ENCODE data around the gene CPSF3. TPM values are rescaled to one million over a fixed set of nuclear protein-coding genes. Genes with fewer than 3 reads are reported as not detected.

CPSF3 gene
- total RNA-seq, 1 donor from 2014 or later = 199 TPM

- Histone ChIP-seq H3K4me1 (no peaks in the 10 kb centered on the region), H3K4me2 (no peak overlapping the region), H3K79me2 (ENCODE audit: low read depth) (no peaks in the 10 kb centered on the region), H3K27ac (no peak overlapping the region), H3K9me3 (ENCODE audit: low read depth) (no peaks in the 10 kb centered on the region), H3K27me3 (no peaks in the 10 kb centered on the region), H2AFZ (replicated peaks) (no peak overlapping the region), H4K20me1 (ENCODE audit: low read depth) (no peaks in the 10 kb centered on the region), H3F3A (ENCODE audit: low read depth) (no peaks in the 10 kb centered on the region), H3K9ac (no peak overlapping the region), H3K36me3 (no peaks in the 10 kb centered on the region), H3K4me3 (no peak overlapping the region)
- TF ChIP-seq EZH2phosphoT487 (IDR thresholded peaks at IDR 0.05) (no peak), EZH2 (IDR thresholded peaks at IDR 0.05) (no peak), CTCF (IDR thresholded peaks at IDR 0.05) (no peak)
- DNase-seq (ENCODE audit: low spot score) = no peak
- Mint-ChIP-seq H3K27ac (peak overlapping the region; percentile 26), H3K27me3 (ENCODE audit: insufficient read depth, low read depth) (no peaks in the 10 kb centered on the region), H3K36me3 (peaks cover 33% of the 10 kb centered on the region), H3K4me1 (peaks cover 7% of the 10 kb centered on the region), H3K9me3 (no peaks in the 10 kb centered on the region), H3K4me3 (no peak overlapping the region)
These were observed 45.9 kb upstream of the CPSF3 start for GRCh38 chr2:9377461-9378097.

GRCh38 chr2:9378433-9379390 lies 44.7 kb upstream of the CPSF3 start:
- Mint-ChIP-seq H3K27me3 (ENCODE audit: insufficient read depth, low read depth) (peaks cover 2% of the 10 kb centered on the region), H3K9me3 (no peaks in the 10 kb centered on the region), H3K4me3 (no peak overlapping the region), H3K27ac (no peak overlapping the region), H3K4me1 (peaks cover 7% of the 10 kb centered on the region), H3K36me3 (peaks cover 40% of the 10 kb centered on the region)
- Histone ChIP-seq H3K27me3 (no peaks in the 10 kb centered on the region), H2AFZ (replicated peaks) (no peak overlapping the region), H3K9ac (no peak overlapping the region), H3K36me3 (no peaks in the 10 kb centered on the region), H4K20me1 (ENCODE audit: low read depth) (no peaks in the 10 kb centered on the region), H3K9me3 (ENCODE audit: low read depth) (no peaks in the 10 kb centered on the region), H3K27ac (no peak overlapping the region), H3K4me1 (no peaks in the 10 kb centered on the region), H3K79me2 (ENCODE audit: low read depth) (no peaks in the 10 kb centered on the region), H3K4me3 (no peak overlapping the region), H3F3A (ENCODE audit: low read depth) (no peaks in the 10 kb centered on the region), H3K4me2 (no peak overlapping the region)
- DNase-seq (ENCODE audit: low spot score) = no peak
- no peak for TF ChIP-seq EZH2phosphoT487 (IDR thresholded peaks at IDR 0.05)
- no peak for TF ChIP-seq CTCF (IDR thresholded peaks at IDR 0.05)
- TF ChIP-seq EZH2 (IDR thresholded peaks at IDR 0.05) = no peak

- no peaks in the 10 kb centered on the region for H3K9me3 Mint-ChIP-seq
- no peak overlapping the region for H3K9ac ChIP-seq
- peaks cover 2% of the 10 kb centered on the region for H3K4me1 Mint-ChIP-seq
- no peaks in the 10 kb centered on the region for H3F3A ChIP-seq (ENCODE audit: low read depth)
- no peak overlapping the region for H2AFZ ChIP-seq (replicated peaks)
- no peaks in the 10 kb centered on the region for H3K36me3 ChIP-seq
- H3K9me3 ChIP-seq (ENCODE audit: low read depth) = no peaks in the 10 kb centered on the region
- peaks cover 2% of the 10 kb centered on the region for H3K27me3 Mint-ChIP-seq (ENCODE audit: insufficient read depth, low read depth)
- no peaks in the 10 kb centered on the region for H4K20me1 ChIP-seq (ENCODE audit: low read depth)
- H3K27ac ChIP-seq = no peak overlapping the region
- H3K79me2 ChIP-seq (ENCODE audit: low read depth) = no peaks in the 10 kb centered on the region
- no peak overlapping the region for H3K4me2 ChIP-seq
- no peak overlapping the region for H3K4me3 Mint-ChIP-seq
- H3K27ac Mint-ChIP-seq = no peak overlapping the region
- no peak for TF ChIP-seq EZH2 (IDR thresholded peaks at IDR 0.05)
- H3K4me1 ChIP-seq = no peaks in the 10 kb centered on the region
- H3K36me3 Mint-ChIP-seq = peaks cover 33% of the 10 kb centered on the region
- H3K27me3 ChIP-seq = no peaks in the 10 kb centered on the region
- no peak for DNase-seq (ENCODE audit: low spot score)
- no peak overlapping the region for H3K4me3 ChIP-seq
These were observed 44.1 kb upstream of the CPSF3 start for GRCh38 chr2:9379391-9379755.
